Measurements from ENCODE around the gene SRXN1.

GRCh38 chr20:699342-699741 is 46.3 kb upstream of the SRXN1 start:
- TF ChIP-seq CTCF (IDR thresholded peaks at IDR 0.05) (no peak), POLR2A (IDR thresholded peaks at IDR 0.05) (no peak)
